HepG2 (cell line): ENCODE results near the gene KRT40. TPM values are rescaled to one million over a fixed set of nuclear protein-coding genes. Genes with fewer than 3 reads are reported as not detected.

Experiments used
- DMAP1 ChIP-seq: IDR thresholded peaks from 2 replicates; pipeline ENCODE4 v1.6.1; 2016
- EHMT2 ChIP-seq: fragments of 200-600 bp; sonication (generic); IDR thresholded peaks from 2 replicates; pipeline ENCODE4 v1.7.0; 2017; ENCODE audit warnings: antibody characterized with exemption, low read depth, low read length, borderline replicate concordance
- GTF3A ChIP-seq: sonication (generic); formaldehyde crosslinking; conservative IDR thresholded peaks from 2 replicates; pipeline ENCODE4 v1.4.0; 2020; ENCODE audit warnings: mild to moderate bottlenecking, missing genetic modification reagents
- HDAC2 ChIP-seq: sonication (generic); formaldehyde crosslinking; IDR thresholded peaks from 2 replicates; pipeline ENCODE4 v1.4.0; 2020; ENCODE audit warnings: missing genetic modification reagents
- KLF16 ChIP-seq, 2 experiments: sonication (generic) in 1 of 2; formaldehyde crosslinking in 1 of 2; IDR thresholded peaks; 2 replicates each; pipeline versions ENCODE4 v1.6.1 to v1.8.0; 2016 to 2023; ENCODE audit warnings: missing genetic modification reagents in 2 of 2, missing compliant biosample characterization in 1 of 2
- NONO ChIP-seq, 2 experiments: fragments of 450-650 bp in 1 of 2; sonication (generic) in 1 of 2; formaldehyde crosslinking in 1 of 2; IDR thresholded peaks in 1 of 2; conservative IDR thresholded peaks in 1 of 2; 2 replicates each; pipeline versions ENCODE4 v1.6.1 to v1.8.0; 2017 to 2022; ENCODE audit warnings: mild to moderate bottlenecking in 1 of 2, missing genetic modification reagents in 1 of 2, moderate library complexity in 1 of 2
- SMAD3 ChIP-seq: sonication (generic); formaldehyde crosslinking; IDR thresholded peaks from 2 replicates; pipeline ENCODE4 v1.4.0; 2020; ENCODE audit warnings: missing genetic modification reagents
- SOX6 ChIP-seq, 2 experiments: fragments of 450-650 bp in 1 of 2; sonication (generic) in 1 of 2; formaldehyde crosslinking in 1 of 2; IDR thresholded peaks; 2 replicates each; pipeline versions ENCODE4 v1.4.0 to v1.6.1; 2017 to 2020; ENCODE audit warnings: antibody characterized with exemption in 1 of 2, mild to moderate bottlenecking in 1 of 2, missing genetic modification reagents in 1 of 2
- TCF7L2 ChIP-seq: IDR thresholded peaks from 2 replicates; pipeline ENCODE4 v1.6.1; 2011; ENCODE audit warnings: mild to moderate bottlenecking, low read depth, low read length, moderate library complexity
- TFE3 ChIP-seq: IDR thresholded peaks from 2 replicates; pipeline ENCODE4 v1.6.1; 2016
- YEATS4 ChIP-seq: sonication (generic); formaldehyde crosslinking; IDR thresholded peaks from 2 replicates; pipeline ENCODE4 v1.4.0; 2020; ENCODE audit warnings: missing genetic modification reagents, borderline replicate concordance
- ZBTB25 ChIP-seq: IDR thresholded peaks from 2 replicates; pipeline ENCODE4 v1.6.1; 2018; ENCODE audit warnings: missing genetic modification reagents
- ZKSCAN8 ChIP-seq: IDR thresholded peaks from 2 replicates; pipeline ENCODE4 v1.6.1; 2016; ENCODE audit warnings: borderline replicate concordance, missing genetic modification reagents, missing compliant biosample characterization
- ZNF317 ChIP-seq: sonication (generic); formaldehyde crosslinking; IDR thresholded peaks from 2 replicates; pipeline ENCODE4 v1.5.0; 2020; ENCODE audit warnings: mild to moderate bottlenecking, missing genetic modification reagents
- ZNF468 ChIP-seq: sonication (generic); formaldehyde crosslinking; IDR thresholded peaks from 2 replicates; pipeline ENCODE4 v1.8.0; 2022; ENCODE audit warnings: mild to moderate bottlenecking, moderate library complexity, missing genetic modification reagents
- ZNF713 ChIP-seq: sonication (generic); formaldehyde crosslinking; IDR thresholded peaks from 2 replicates; pipeline ENCODE4 v1.4.0; 2020; ENCODE audit warnings: mild to moderate bottlenecking, missing genetic modification reagents
- ZNF891 ChIP-seq: sonication (generic); formaldehyde crosslinking; IDR thresholded peaks from 2 replicates; pipeline ENCODE4 v1.5.0; 2020; ENCODE audit warnings: mild to moderate bottlenecking, missing genetic modification reagents
- polyA plus RNA-seq, 8 experiments: library from polyadenylated mRNA; depleted of rRNA in 3 of 8; stranded (reverse) in 7 of 8; unstranded in 1 of 8; fragments of >200 nt; fragmentation: Illumina TruSeq in 4 of 8; extraction: Trizol in 4 of 8; gene quantifications; 2 replicates each; pipeline versions ENCODE4 v1.2.1 to v1.2.3, GENCODE V29; 2011 to 2016; ENCODE audit warnings: low read depth in 4 of 8, missing spikeins in 1 of 8, mixed read lengths in 1 of 8; ENCODE audit not compliant: insufficient read depth in 1 of 8
- total RNA-seq, 5 experiments: library from RNA; depleted of rRNA; stranded (reverse); fragments of >200 nt; fragmentation: Illumina TruSeq; extraction: Trizol; gene quantifications; 2 replicates each; pipeline ENCODE4 v1.2.3, GENCODE V29; 2016; ENCODE audit warnings: low read depth in 1 of 5
- TF ChIP-seq, protein P1 (sequence below): sonication (generic); formaldehyde crosslinking; conservative IDR thresholded peaks from 2 replicates; pipeline ENCODE4 v1.4.0; 2020; ENCODE audit warnings: missing genetic modification reagents
- TF ChIP-seq, protein P2 (sequence below): sonication (generic); formaldehyde crosslinking; IDR thresholded peaks from 2 replicates; pipeline ENCODE4 v1.4.0; 2020; ENCODE audit warnings: missing genetic modification reagents, borderline replicate concordance

The KRT40 gene
- total and polyA plus RNA-seq, 2 of the 13 experiments (the other 11 are each of a cell fraction or from before 2014, with no cell fraction given), result not detected

DNA sequence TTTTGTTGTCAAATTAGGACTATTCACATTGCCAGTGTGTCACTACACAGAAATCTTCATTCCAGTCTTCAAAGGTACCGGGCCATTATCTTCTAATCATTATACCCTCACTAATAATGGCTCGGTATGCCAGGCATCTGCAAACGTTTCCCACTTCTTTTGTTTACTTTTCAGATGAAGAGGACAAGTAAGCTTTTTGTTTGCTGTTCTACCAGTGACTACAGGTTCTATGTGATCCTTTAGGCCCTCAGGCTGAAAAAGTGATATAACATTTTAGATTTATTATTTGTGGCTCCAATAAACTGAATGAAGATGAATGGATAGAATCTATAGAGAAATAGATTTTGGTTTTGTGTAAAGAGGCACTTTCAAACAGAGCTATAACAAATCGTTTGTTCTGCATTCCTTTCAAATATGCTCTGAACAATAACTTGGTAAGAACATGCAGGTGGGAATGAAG, 25.2 kb upstream of the KRT40 start (continued):
- TF ChIP-seq ZNF713 (CRISPR knock-in tag) (no peak), KLF16 (CRISPR knock-in tag; IDR thresholded peaks at IDR 0.05) (peak in 1 of 2 experiments; percentile 66; a peak in 2 of 4 replicates), HDAC2 (CRISPR knock-in tag) (peak; percentile 90), ZNF317 (CRISPR knock-in tag) (0 out of 2 replicates have a peak, but pooled peaks have one; percentile 25), ZKSCAN8 (CRISPR knock-in tag) (0 out of 2 replicates have a peak, but pooled peaks have one; percentile 67), TCF7L2 (peak; percentile 83), ZNF891 (no peak), EHMT2 (peak; percentile 63), TFE3 (CRISPR knock-in tag) (peak; percentile 68), SOX6 (IDR thresholded peaks at IDR 0.05) (no peak), SOX6 (CRISPR knock-in tag; IDR thresholded peaks at IDR 0.05) (peak; percentile 100), ZBTB25 (CRISPR knock-in tag) (peak; percentile 80), ZNF468 (no peak), YEATS4 (CRISPR knock-in tag) (no peak), SMAD3 (CRISPR knock-in tag) (peak; percentile 88), DMAP1 (CRISPR knock-in tag) (peak; percentile 50; the same call in 1 of the 2 replicates), GTF3A (CRISPR knock-in tag) (no peak), NONO (IDR thresholded peaks at IDR 0.05) (no peak), NONO (CRISPR knock-in tag; conservative IDR thresholded peaks at IDR 0.05) (0 out of 2 replicates have a peak, but pooled peaks have one; percentile 12)
- TF ChIP-seq, protein P1, sequence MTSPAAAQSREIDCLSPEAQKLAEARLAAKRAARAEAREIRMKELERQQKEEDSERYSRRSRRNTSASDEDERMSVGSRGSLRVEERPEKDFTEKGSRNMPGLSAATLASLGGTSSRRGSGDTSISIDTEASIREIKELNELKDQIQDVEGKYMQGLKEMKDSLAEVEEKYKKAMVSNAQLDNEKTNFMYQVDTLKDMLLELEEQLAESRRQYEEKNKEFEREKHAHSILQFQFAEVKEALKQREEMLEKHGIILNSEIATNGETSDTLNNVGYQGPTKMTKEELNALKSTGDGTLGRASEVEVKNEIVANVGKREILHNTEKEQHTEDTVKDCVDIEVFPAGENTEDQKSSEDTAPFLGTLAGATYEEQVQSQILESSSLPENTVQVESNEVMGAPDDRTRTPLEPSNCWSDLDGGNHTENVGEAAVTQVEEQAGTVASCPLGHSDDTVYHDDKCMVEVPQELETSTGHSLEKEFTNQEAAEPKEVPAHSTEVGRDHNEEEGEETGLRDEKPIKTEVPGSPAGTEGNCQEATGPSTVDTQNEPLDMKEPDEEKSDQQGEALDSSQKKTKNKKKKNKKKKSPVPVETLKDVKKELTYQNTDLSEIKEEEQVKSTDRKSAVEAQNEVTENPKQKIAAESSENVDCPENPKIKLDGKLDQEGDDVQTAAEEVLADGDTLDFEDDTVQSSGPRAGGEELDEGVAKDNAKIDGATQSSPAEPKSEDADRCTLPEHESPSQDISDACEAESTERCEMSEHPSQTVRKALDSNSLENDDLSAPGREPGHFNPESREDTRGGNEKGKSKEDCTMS, result no peak
- TF ChIP-seq, protein P2, sequence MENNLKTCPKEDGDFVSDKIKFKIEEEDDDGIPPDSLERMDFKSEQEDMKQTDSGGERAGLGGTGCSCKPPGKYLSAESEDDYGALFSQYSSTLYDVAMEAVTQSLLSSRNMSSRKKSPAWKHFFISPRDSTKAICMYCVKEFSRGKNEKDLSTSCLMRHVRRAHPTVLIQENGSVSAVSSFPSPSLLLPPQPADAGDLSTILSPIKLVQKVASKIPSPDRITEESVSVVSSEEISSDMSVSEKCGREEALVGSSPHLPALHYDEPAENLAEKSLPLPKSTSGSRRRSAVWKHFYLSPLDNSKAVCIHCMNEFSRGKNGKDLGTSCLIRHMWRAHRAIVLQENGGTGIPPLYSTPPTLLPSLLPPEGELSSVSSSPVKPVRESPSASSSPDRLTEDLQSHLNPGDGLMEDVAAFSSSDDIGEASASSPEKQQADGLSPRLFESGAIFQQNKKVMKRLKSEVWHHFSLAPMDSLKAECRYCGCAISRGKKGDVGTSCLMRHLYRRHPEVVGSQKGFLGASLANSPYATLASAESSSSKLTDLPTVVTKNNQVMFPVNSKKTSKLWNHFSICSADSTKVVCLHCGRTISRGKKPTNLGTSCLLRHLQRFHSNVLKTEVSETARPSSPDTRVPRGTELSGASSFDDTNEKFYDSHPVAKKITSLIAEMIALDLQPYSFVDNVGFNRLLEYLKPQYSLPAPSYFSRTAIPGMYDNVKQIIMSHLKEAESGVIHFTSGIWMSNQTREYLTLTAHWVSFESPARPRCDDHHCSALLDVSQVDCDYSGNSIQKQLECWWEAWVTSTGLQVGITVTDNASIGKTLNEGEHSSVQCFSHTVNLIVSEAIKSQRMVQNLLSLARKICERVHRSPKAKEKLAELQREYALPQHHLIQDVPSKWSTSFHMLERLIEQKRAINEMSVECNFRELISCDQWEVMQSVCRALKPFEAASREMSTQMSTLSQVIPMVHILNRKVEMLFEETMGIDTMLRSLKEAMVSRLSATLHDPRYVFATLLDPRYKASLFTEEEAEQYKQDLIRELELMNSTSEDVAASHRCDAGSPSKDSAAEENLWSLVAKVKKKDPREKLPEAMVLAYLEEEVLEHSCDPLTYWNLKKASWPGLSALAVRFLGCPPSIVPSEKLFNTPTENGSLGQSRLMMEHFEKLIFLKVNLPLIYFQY (CRISPR knock-in tag), result peak; percentile 52; the same call in 1 of the 2 replicates
